GM12878 (cell line): Measurements from ENCODE around the gene CTSH. TPM values are rescaled to one million over a fixed set of nuclear protein-coding genes. Genes with fewer than 3 reads are reported as not detected.

ENCODE experiments used
- ATAC-seq: fragments of 200-7000 bp; cut with Tn5 transposase; 3 replicates; pipeline ENCODE4 v1.9.1; 2020; ENCODE audit warnings: mild to moderate bottlenecking, moderate library complexity
- BruUV-seq: library from RNA; stranded (reverse); fragments of 400-500 nt; replicated peaks from 2 replicates; lab custom pipeline; 2021; lab: Mats Ljungman, UMichigan
- CTCF ChIA-PET: fragments of 300-600 bp; sonication (Branson Sonifier 250); formaldehyde crosslinking; extraction: SDS; loops from one replicate; lab custom pipeline; 2021; ENCODE audit warnings: inconsistent platforms; lab: Yijun Ruan, JAX
- POLR2A ChIA-PET: fragments of 350-600 bp; formaldehyde crosslinking; extraction: SDS; loops from one replicate; lab custom pipeline; 2021; ENCODE audit warnings: inconsistent platforms; lab: Charles Lee
- RAD21 ChIA-PET: fragments of 300-600 bp; sonication (Branson Sonifier 250); formaldehyde crosslinking; loops from one replicate; lab custom pipeline; 2023; ENCODE audit warnings: antibody characterized with exemption; ENCODE audit not compliant: unreplicated experiment; lab: Charles Lee
- SMC1A ChIA-PET: fragments of 300-600 bp; sonication (Branson Sonifier 250); formaldehyde crosslinking; loops from one replicate; lab custom pipeline; 2023; ENCODE audit not compliant: unreplicated experiment, uncharacterized antibody; lab: Charles Lee
- DNase-seq: peaks from one replicate; pipeline ENCODE4 v3.0.0-alpha.2; 2011; ENCODE audit warnings: low read depth, low spot score
- FAIRE-seq: peaks from 3 replicates; lab custom pipeline; 2011; peaks lifted over from hg19 to GRCh38; lab: Jason Lieb, UNC
- H2AFZ ChIP-seq: 2 replicates; pipeline ENCODE4 v1.6.0; 2011; ENCODE audit warnings: low read depth, low read length, control low read depth; ENCODE audit not compliant: control insufficient read depth
- H3K27ac ChIP-seq: 2 replicates; pipeline ENCODE4 v1.5.1; 2011; ENCODE audit warnings: control low read depth; ENCODE audit not compliant: control insufficient read depth, insufficient read depth
- H3K27me3 ChIP-seq, 2 experiments: replicated peaks in 1 of 2; 2 replicates each; pipeline versions ENCODE4 v1.6.0 to v1.6.1; 2011; ENCODE audit warnings: low read length in 1 of 2; ENCODE audit not compliant: control insufficient read depth in 2 of 2, insufficient read depth in 2 of 2
- H3K36me3 ChIP-seq, 2 experiments: 2 replicates each; pipeline ENCODE4 v1.5.1; 2011; ENCODE audit warnings: low read length in 1 of 2; ENCODE audit not compliant: control insufficient read depth in 2 of 2, insufficient read depth in 2 of 2
- H3K4me1 ChIP-seq: 2 replicates; pipeline ENCODE4 v1.6.1; 2011; ENCODE audit warnings: mild to moderate bottlenecking, low read length, moderate library complexity, mixed read lengths; ENCODE audit not compliant: control insufficient read depth, insufficient read depth
- H3K4me2 ChIP-seq: 2 replicates; pipeline ENCODE4 v1.6.0; 2011; ENCODE audit warnings: control low read depth; ENCODE audit not compliant: control insufficient read depth, insufficient read depth
- H3K4me3 ChIP-seq: fragments of 200-600 bp; sonication (generic); 2 replicates; pipeline ENCODE4 v1.5.1; 2016
- H3K79me2 ChIP-seq: 2 replicates; pipeline ENCODE4 v1.6.0; 2011; ENCODE audit warnings: low read length; ENCODE audit not compliant: control insufficient read depth, insufficient read depth
- H3K9ac ChIP-seq: 2 replicates; pipeline ENCODE4 v1.8.0; 2011; ENCODE audit warnings: low read length, control low read depth, mixed read lengths; ENCODE audit not compliant: control insufficient read depth, insufficient read depth
- H3K9me3 ChIP-seq: replicated peaks from 3 replicates; pipeline ENCODE4 v1.5.1; 2011; ENCODE audit warnings: mild to moderate bottlenecking, low read length; ENCODE audit not compliant: control insufficient read depth, insufficient read depth
- H4K20me1 ChIP-seq: 2 replicates; pipeline ENCODE4 v1.6.0; 2011; ENCODE audit not compliant: control insufficient read depth, insufficient read depth
- EP300 ChIP-seq, 2 experiments: fragments of 150-350 bp in 1 of 2; IDR thresholded peaks; 2 replicates each; pipeline ENCODE4 v1.6.1; 2011 to 2012; ENCODE audit warnings: low read depth in 2 of 2, low read length in 2 of 2, borderline replicate concordance in 1 of 2, improper control_type of control experiment in 1 of 2, inconsistent platforms in 1 of 2; ENCODE audit not compliant: control insufficient read depth in 1 of 2
- MEF2A ChIP-seq: IDR thresholded peaks from 2 replicates; pipeline ENCODE4 v1.6.1; 2011; ENCODE audit warnings: low read depth, mild to moderate bottlenecking, low read length, moderate library complexity; ENCODE audit not compliant: insufficient read depth
- WGBS: methylation state at CpG from one replicate; pipeline ENCODE4 v1.1.6; 2016; ENCODE audit warnings: low lambda C conversion rate; ENCODE audit not compliant: insufficient replicate concordance, insufficient coverage; ENCODE audit errors: missing lambda C conversion rate; 5-methylcytosine and 5-hydroxymethylcytosine counted together
- in situ Hi-C: fragments of 300-500 bp; cut with MboI; formaldehyde crosslinking; loops from 9 replicates; pipeline ENCODE4 v1.14.3; 2018; ENCODE audit warnings: mixed read lengths
- intact Hi-C: fragments of 100-400 bp; cut with micrococcal nuclease; formaldehyde crosslinking; loops from one replicate; pipeline ENCODE4 v1.14.2; 2022; ENCODE audit not compliant: unreplicated experiment
- polyA plus RNA-seq, 11 experiments: library from polyadenylated mRNA; depleted of rRNA in 4 of 11; unstranded in 6 of 11; stranded (reverse) in 5 of 11; fragments of >200 nt; fragmentation: Nextera tagmentation in 4 of 11; fragmentation: Illumina TruSeq in 1 of 11; extraction: Ambion mirVana in 4 of 11; extraction: Trizol in 1 of 11; gene quantifications; 1 replicate in 1 of 11; 2 replicates in 10 of 11; pipeline versions ENCODE4 v1.2.1 to v1.2.3, GENCODE V29; 2011 to 2016; ENCODE audit warnings: inconsistent platforms in 2 of 11, missing spikeins in 2 of 11, low read depth in 1 of 11
- total RNA-seq, 4 experiments: library from RNA; depleted of rRNA in 3 of 4; stranded (reverse); fragments of >200 nt in 3 of 4; fragmentation: Illumina TruSeq in 1 of 4; extraction: Trizol in 1 of 4; gene quantifications; 2 replicates each; pipeline versions ENCODE4 v1.2.1 to v1.2.3, GENCODE V29; 2013 to 2021
- TF ChIP-seq, protein P1 (sequence below): fragments of 450-650 bp; IDR thresholded peaks from 2 replicates; pipeline ENCODE4 v1.6.1; 2018; ENCODE audit warnings: mild to moderate bottlenecking, low read depth, moderate library complexity; ENCODE audit not compliant: partially characterized antibody
- TF ChIP-seq, protein P2 (sequence below): fragments of 450-650 bp; IDR thresholded peaks from 2 replicates; pipeline ENCODE4 v1.6.1; 2016; ENCODE audit warnings: mild to moderate bottlenecking
- TF ChIP-seq, protein P3 (sequence below): fragments of 450-650 bp; IDR thresholded peaks from 2 replicates; pipeline ENCODE4 v1.6.1; 2017; ENCODE audit warnings: mild to moderate bottlenecking, moderate library complexity
- TF ChIP-seq, protein P4 (sequence below): IDR thresholded peaks from 2 replicates; pipeline ENCODE4 v1.6.1; 2012; ENCODE audit warnings: low read depth, low read length, improper control_type of control experiment

The CTSH gene
- total and polyA plus RNA-seq, 10 of the 15 experiments (the other 5 are each of a cell fraction or from before 2014, with no cell fraction given) = 30.2 to 1,212 (median 519) TPM

DNA sequence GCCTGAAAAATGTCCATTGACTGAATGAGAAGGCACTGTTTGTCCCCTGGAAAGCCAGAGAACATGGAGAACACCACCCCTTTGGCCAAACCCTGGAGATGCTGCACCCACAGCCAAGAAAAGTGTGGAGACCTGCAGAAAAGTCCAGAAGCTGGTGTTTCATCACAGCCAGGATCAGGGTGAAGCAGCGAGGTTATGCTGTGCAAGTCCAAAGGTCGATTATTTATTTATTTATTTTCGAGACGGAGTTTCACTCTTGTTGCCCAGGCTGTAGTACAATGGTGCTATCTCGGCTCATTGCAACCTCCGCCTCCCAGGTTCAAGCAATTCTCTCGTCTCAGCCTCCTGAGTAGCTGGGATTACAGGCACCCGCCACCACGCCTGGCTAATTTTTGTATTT is 5.5 kb upstream of the CTSH start:
- ATAC-seq (no peak), FAIRE-seq (no peak), DNase-seq (no peak)
- SMC1A ChIA-PET = interaction anchor here (0.6 to 1.6 kb wide), 3 partner anchors 8 to 28 kb away, joined by 4 to 5 read pairs (median 5); no protein-coding TSS in a partner anchor
- H3K4me1 ChIP-seq = peaks cover 12% of the 10 kb centered on the region
- intact Hi-C loops (no loop called here), in situ Hi-C loops (no loop called here)
- BruUV-seq = no TSS peak
- no peaks in the 10 kb centered on the region for H3K79me2 ChIP-seq
- no peak overlapping the region for H3K27ac ChIP-seq
- no peaks in the 10 kb centered on the region for H3K9me3 ChIP-seq
- H3K4me2 ChIP-seq = no peak overlapping the region
- no peaks in the 10 kb centered on the region for H3K36me3 ChIP-seq
- no peak overlapping the region for H3K9ac ChIP-seq
- POLR2A ChIA-PET = no interaction called here
- TF ChIP-seq, protein P1, sequence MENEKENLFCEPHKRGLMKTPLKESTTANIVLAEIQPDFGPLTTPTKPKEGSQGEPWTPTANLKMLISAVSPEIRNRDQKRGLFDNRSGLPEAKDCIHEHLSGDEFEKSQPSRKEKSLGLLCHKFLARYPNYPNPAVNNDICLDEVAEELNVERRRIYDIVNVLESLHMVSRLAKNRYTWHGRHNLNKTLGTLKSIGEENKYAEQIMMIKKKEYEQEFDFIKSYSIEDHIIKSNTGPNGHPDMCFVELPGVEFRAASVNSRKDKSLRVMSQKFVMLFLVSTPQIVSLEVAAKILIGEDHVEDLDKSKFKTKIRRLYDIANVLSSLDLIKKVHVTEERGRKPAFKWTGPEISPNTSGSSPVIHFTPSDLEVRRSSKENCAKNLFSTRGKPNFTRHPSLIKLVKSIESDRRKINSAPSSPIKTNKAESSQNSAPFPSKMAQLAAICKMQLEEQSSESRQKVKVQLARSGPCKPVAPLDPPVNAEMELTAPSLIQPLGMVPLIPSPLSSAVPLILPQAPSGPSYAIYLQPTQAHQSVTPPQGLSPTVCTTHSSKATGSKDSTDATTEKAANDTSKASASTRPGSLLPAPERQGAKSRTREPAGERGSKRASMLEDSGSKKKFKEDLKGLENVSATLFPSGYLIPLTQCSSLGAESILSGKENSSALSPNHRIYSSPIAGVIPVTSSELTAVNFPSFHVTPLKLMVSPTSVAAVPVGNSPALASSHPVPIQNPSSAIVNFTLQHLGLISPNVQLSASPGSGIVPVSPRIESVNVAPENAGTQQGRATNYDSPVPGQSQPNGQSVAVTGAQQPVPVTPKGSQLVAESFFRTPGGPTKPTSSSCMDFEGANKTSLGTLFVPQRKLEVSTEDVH = no peak
- TF ChIP-seq EP300 (IDR thresholded peaks at IDR 0.05; ENCODE audit: borderline replicate concordance in 1 of 2, control insufficient read depth in 1 of 2, low read depth in 2 of 2, low read length in 2 of 2) = no peak
- no peak for TF ChIP-seq MEF2A
- TF ChIP-seq, protein P2, sequence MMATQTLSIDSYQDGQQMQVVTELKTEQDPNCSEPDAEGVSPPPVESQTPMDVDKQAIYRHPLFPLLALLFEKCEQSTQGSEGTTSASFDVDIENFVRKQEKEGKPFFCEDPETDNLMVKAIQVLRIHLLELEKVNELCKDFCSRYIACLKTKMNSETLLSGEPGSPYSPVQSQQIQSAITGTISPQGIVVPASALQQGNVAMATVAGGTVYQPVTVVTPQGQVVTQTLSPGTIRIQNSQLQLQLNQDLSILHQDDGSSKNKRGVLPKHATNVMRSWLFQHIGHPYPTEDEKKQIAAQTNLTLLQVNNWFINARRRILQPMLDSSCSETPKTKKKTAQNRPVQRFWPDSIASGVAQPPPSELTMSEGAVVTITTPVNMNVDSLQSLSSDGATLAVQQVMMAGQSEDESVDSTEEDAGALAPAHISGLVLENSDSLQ = no peak
- TF ChIP-seq, protein P3, sequence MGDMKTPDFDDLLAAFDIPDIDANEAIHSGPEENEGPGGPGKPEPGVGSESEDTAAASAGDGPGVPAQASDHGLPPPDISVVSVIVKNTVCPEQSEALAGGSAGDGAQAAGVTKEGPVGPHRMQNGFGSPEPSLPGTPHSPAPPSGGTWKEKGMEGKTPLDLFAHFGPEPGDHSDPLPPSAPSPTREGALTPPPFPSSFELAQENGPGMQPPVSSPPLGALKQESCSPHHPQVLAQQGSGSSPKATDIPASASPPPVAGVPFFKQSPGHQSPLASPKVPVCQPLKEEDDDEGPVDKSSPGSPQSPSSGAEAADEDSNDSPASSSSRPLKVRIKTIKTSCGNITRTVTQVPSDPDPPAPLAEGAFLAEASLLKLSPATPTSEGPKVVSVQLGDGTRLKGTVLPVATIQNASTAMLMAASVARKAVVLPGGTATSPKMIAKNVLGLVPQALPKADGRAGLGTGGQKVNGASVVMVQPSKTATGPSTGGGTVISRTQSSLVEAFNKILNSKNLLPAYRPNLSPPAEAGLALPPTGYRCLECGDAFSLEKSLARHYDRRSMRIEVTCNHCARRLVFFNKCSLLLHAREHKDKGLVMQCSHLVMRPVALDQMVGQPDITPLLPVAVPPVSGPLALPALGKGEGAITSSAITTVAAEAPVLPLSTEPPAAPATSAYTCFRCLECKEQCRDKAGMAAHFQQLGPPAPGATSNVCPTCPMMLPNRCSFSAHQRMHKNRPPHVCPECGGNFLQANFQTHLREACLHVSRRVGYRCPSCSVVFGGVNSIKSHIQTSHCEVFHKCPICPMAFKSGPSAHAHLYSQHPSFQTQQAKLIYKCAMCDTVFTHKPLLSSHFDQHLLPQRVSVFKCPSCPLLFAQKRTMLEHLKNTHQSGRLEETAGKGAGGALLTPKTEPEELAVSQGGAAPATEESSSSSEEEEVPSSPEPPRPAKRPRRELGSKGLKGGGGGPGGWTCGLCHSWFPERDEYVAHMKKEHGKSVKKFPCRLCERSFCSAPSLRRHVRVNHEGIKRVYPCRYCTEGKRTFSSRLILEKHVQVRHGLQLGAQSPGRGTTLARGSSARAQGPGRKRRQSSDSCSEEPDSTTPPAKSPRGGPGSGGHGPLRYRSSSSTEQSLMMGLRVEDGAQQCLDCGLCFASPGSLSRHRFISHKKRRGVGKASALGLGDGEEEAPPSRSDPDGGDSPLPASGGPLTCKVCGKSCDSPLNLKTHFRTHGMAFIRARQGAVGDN = no peak
- TF ChIP-seq, protein P4, sequence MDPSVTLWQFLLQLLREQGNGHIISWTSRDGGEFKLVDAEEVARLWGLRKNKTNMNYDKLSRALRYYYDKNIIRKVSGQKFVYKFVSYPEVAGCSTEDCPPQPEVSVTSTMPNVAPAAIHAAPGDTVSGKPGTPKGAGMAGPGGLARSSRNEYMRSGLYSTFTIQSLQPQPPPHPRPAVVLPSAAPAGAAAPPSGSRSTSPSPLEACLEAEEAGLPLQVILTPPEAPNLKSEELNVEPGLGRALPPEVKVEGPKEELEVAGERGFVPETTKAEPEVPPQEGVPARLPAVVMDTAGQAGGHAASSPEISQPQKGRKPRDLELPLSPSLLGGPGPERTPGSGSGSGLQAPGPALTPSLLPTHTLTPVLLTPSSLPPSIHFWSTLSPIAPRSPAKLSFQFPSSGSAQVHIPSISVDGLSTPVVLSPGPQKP = no peak
- no peak overlapping the region for H3K4me3 ChIP-seq
- H2AFZ ChIP-seq = no peak overlapping the region
- no peaks in the 10 kb centered on the region; a peak in 1 of 4 replicates for H3K27me3 ChIP-seq
- RAD21 ChIA-PET = interaction anchor here (1.4 kb wide), 1 partner anchor 27 kb away, joined by 3 read pairs; no protein-coding TSS in a partner anchor
- H4K20me1 ChIP-seq = no peaks in the 10 kb centered on the region
- CTCF ChIA-PET = interaction anchor here (1.6 kb wide), 1 partner anchor 50 kb away, joined by 3 read pairs; no protein-coding TSS in a partner anchor
- WGBS = 91% methylated on average over 9 of the region's 9 CpGs
